HG03159 (cell line): ENCODE data around the gene MASP2.
A peak's percentile ranks its signal among the peaks of the same experiment; 100 is the strongest.
"Not testable (repeated sequence)": the region's sequence is repeated elsewhere in the genome, so short reads cannot be mapped to it uniquely, and the experiment has no call there.

Source experiments
- ATAC-seq: cut with Tn5 transposase; IDR thresholded peaks from one replicate; pipeline ENCODE4 v1.9.1; 2021; ENCODE audit warnings: mild to moderate bottlenecking, moderate library complexity; ENCODE audit not compliant: unreplicated experiment

MASP2 gene

DNA sequence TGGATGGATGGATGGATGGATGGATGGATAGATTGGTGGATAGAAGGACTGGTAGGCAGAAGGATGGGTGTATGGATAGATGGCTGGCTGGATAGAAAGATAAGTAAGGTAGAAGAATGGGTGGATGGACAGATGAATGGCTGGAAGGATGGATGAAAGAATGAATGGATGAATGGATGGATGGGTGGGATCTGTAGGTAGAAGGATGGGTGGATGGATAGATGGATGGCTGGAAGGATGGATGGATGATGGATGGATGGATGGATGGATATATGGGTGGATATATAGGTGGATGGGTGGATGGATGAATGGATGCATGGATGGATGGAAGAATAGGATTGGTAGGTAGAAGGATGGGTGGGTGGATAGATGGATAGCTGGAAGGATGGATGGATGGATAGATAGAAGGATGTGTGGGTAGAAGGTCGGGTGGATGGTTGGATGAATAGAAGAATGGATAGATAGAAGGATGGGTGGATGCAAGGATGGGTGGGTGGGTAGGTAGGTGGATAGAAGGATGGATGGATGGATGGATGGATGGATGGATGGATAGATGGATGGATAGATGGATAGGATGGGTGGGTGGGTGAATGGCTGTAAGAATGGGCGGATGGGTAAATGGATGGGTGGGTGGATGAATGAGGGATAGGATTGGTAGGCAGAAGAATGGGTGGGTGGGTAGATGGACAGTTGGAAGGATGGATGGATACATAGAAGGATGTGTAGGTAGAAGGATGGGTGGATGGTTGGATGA, 7.5 kb downstream of the MASP2 start:
- no peak for ATAC-seq

- peak; percentile 60 for ATAC-seq
Measured at GRCh38 chr1:11037740-11038182, 9.3 kb downstream of the MASP2 start.

GRCh38 chr1:11037019-11037739, 9.9 kb downstream of the MASP2 start:
- not testable (repeated sequence) for ATAC-seq

DNA sequence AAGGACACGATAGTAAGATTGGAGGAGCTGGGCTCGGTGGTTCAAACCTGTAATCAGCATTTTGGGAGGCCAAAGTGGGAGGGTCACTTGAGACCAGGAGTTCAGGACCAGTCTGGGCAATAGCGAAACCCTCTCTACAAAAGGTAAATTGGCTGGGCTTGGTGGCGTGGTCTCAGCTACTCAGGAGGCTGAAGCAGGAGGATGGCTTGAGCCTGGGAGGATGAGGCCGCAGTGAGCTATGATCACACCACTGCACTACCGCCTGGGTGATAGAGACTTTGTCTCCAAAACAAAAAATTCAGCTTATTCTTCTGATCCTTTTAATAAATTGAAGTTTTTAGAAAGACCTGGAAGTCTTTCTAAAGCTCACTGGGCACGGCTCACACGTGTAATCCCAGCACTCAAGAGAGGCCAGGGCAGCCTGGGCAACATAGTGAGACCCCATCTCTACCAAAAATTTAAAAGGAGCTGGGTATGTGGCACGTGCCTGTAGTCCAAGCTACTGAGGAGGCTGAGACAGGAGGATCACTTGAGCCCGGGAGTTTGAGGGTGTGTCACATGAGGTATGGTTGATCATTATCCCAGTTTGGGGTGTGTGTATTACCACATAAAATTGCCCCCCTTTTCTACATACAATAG, 15.3 kb downstream of the MASP2 start:
- ATAC-seq = no peak

DNA sequence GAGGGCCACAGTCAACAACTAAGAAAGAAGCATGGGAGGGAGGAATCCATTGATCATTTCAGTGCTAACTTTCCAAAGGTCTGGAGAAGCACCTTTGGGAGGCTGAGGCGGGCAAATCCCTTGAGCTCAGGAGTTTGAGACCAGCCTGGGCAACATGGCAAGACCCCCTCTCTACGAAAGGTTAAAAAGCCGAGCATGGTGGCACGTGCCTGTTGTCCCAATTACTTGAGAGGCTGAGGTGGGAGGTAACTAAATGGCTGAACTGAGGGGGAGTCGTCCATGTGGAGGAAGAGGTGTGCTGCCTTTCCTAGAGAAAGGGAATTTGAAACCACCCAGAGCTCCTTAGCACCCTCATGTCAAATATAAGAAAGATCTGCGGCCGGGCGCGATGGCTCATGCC, 16.2 kb downstream of the MASP2 start:
- ATAC-seq = no peak

- ATAC-seq = no peak
Measured at GRCh38 chr1:11028018-11028417, 19.0 kb downstream of the MASP2 start.

DNA sequence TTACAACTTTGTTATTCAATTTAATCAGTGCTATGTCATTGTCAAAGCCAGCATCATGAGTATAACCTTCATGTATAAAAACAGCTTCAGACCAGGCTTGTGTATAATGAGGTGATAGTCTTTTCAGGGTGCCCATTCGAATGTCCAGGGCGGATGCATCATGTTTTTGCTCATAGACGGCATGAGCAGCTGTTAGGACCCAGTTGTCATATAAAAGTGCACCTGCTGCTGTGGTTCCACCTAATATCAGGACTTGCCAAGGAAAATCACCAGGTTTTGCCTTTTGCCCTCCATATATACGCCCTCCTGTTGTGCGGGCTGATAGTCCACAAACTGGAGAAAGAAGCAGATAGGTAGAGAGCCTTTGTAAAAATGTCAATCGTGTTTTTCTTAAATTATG, 19.7 kb downstream of the MASP2 start:
- ATAC-seq = no peak

- ATAC-seq = no peak
Measured at GRCh38 chr1:11026903-11027302, 20.1 kb downstream of the MASP2 start.

- ATAC-seq = no peak
Measured at GRCh38 chr1:11026052-11026451, 21.0 kb downstream of the MASP2 start.

- ATAC-seq = no peak
Measured at GRCh38 chr1:11025618-11026017, 21.4 kb downstream of the MASP2 start.

DNA sequence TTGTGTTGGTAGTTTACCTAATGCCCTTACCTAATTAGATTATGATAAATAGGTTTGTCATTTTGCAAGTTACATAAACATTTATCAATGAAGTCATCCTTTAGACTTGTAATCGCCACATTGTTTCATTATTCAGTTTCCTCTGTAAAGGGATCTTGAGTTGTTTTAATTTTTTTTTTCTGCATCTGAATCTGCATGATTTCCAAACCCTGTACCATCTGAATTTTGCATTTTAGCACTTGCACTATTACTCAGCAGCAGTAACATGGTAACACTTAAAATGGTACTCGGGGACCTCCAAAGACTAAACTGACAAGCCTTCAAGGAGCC, 22.2 kb downstream of the MASP2 start:
- no peak for ATAC-seq

GRCh38 chr1:11024154-11024873, 22.7 kb downstream of the MASP2 start:
- ATAC-seq = no peak

DNA sequence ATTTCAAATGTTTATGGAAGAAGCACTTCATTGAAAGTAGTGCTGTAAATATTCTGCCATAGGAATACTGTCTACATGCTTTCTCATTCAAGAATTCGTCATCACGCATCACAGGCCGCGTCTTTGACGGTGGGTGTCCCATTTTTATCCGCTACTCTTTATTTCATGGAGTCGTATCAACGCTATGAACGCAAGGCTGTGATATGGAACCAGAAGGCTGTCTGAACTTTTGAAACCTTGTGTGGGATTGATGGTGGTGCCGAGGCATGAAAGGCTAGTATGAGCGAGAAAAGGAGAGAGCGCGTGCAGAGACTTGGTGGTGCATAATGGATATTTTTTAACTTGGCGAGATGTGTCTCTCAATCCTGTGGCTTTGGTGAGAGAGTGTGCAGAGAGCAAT, 23.8 kb downstream of the MASP2 start:
- ATAC-seq = no peak

DNA sequence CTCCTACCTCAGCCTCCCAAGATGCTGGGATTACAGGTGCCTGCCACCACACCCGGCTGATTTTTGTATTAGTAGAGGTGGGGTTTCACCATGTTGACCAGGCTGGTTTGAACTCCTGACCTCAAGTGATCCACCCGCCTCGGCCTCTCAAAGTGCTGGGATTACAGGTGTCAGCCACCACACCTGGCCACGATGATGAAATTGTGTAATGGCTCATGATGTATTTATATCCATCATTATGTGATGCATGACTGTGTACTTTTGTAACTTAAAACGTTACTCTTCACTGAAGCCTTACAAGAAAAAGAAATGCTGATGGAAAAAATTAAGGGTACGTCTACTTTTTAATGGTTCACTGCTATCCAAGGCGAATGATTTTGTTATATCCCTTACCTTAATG, 27.1 kb downstream of the MASP2 start:
- ATAC-seq = no peak

- ATAC-seq = not testable (repeated sequence)
Measured at GRCh38 chr1:11019358-11019757, 27.7 kb downstream of the MASP2 start.

DNA sequence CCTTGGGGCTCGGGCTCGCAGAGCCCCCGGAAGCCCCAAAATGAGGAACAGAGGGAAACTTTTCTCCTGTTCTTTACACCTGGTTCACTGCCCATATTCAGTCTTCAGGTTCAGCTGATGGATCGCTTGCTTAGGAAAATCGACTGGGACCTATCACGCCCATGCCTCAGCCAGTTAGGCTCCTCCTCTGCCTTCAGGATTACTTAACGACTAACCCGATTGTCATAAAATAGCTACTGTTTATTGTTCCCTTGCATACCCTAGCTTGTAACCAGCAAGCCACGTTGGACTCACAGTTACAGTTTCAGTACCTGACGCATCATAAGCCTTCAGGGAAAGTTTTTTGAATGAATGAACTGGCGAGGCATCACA, 33.9 kb downstream of the MASP2 start:
- ATAC-seq = no peak

DNA sequence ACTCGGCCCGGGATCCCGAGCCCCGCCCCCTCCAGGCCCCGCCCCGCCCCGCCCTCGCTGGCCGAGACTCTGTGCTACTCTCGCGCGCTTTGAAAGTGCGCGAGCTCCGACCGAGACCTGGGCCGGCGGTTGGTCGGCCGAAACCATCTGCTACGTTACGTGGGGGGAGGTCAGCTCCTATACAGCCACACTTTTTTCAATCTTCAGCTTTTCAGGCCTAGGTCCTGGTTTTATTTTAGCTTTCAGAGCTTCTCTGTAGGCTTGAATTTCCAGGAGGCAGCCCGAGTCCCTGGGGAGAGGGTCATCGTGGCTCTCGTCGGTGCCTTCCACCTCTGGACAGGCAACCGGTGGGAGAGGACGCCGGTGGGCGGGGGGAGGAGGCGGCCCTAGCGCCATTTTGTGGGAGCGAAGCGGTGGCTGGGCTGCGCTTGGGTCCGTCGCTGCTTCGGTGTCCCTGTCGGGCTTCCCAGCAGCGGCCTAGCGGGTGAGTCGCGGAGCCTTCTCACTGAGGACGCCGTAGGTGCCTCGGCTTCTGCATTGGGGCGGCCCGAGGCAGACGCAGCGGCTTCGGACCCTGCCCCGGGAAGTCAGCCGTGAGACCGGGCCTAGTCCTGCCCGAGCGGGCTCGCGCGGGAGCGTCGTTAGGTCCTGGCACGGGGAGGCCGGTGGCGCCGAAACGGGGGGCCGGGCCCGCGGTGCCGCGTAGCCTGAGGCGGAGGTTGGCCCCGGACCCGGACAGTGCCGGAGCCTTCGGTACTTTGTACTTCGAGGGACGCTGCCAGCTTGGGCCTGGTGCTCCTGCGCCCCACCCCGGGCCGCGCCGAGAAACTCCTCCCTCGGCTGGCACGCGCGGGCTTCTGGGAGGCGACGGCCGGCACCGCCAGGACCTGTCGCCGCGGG, 34.5 kb downstream of the MASP2 start, which contains the start of gene TARDBP:
TARDBP (plus strand) TSS at position 395 of the 900 bp plus-strand sequence. CDS start 1,074 bp downstream, outside the sequence.
- ATAC-seq = peak; percentile 85

GRCh38 chr1:11000526-11000925, 46.5 kb downstream of the MASP2 start:
- no peak for ATAC-seq

- no peak for ATAC-seq
Measured at GRCh38 chr1:10996100-10996499, 50.9 kb downstream of the MASP2 start.

DNA sequence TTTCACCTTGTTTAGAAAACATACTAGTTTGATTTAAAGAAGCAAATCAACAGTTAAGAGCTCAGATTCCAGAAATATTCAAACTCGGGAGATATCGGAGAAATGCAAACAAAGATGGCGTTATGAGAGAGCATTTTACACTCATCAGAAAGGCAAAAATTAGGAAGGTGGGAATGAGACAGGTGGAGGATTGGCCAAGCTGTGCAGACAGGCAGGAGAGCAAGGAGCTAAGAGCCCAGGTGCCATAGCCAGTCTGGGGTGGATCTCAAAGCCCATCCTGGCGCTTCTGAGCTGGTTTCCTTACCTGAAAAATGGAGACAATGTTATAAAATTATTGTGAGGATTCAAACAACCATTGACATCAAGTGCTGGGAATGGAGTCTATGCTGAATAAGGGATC, 54.2 kb downstream of the MASP2 start:
- no peak for ATAC-seq
